ENCODE data around the gene PTPRT.

GRCh38 chr20:43102394-43102793, 87.3 kb downstream of the PTPRT start:
- TF ChIP-seq JUND (IDR thresholded peaks at IDR 0.05; ENCODE audit: low read depth, low read length) (no peak), CBX3 (IDR thresholded peaks at IDR 0.05; ENCODE audit: borderline replicate concordance, low read depth) (no peak), TAF1 (IDR thresholded peaks at IDR 0.05; ENCODE audit: borderline replicate concordance, low read depth, low read length) (no peak), ZBTB4 (CRISPR knock-in tag; IDR thresholded peaks at IDR 0.05) (no peak), MXI1 (IDR thresholded peaks at IDR 0.05; ENCODE audit: low read depth, low read length) (no peak), PRDM15 (CRISPR knock-in tag; IDR thresholded peaks at IDR 0.05) (no peak), PKNOX1 (IDR thresholded peaks at IDR 0.05) (no peak), REST (IDR thresholded peaks at IDR 0.05; ENCODE audit: low read depth, low read length) (no peak)
